ENCODE measurements around the gene PILRA. TPM values are rescaled to one million over a fixed set of nuclear protein-coding genes. Genes with fewer than 3 reads are reported as not detected.
"Not testable (repeated sequence)": the region's sequence is repeated elsewhere in the genome, so short reads cannot be mapped to it uniquely, and the experiment has no call there.

The PILRA gene
- total RNA-seq, 1 donor from 2014 or later, result 21.6 TPM

GRCh38 chr7:100434297-100435144 lies 61.2 kb downstream of the PILRA start:
- DNase-seq (ENCODE audit: low spot score), result no peak

- DNase-seq (ENCODE audit: low spot score), result peak; percentile 66
These were observed 62.4 kb downstream of the PILRA start for GRCh38 chr7:100435401-100436304.

GRCh38 chr7:100437150-100438100 lies 64.1 kb downstream of the PILRA start:
- no peak for DNase-seq (ENCODE audit: low spot score)

- DNase-seq (ENCODE audit: low spot score), result no peak
These were observed 64.9 kb downstream of the PILRA start for GRCh38 chr7:100438172-100438571.

- not testable (repeated sequence) for DNase-seq (ENCODE audit: low spot score)
These were observed 65.4 kb downstream of the PILRA start for GRCh38 chr7:100438731-100439130.

GRCh38 chr7:100439244-100439643 lies 66.0 kb downstream of the PILRA start:
- not testable (repeated sequence) for DNase-seq (ENCODE audit: low spot score)

- no peak for DNase-seq (ENCODE audit: low spot score)
These were observed 68.6 kb downstream of the PILRA start for GRCh38 chr7:100441641-100442535.

GRCh38 chr7:100443096-100443840 lies 70.0 kb downstream of the PILRA start:
- DNase-seq (ENCODE audit: low spot score), result no peak

GRCh38 chr7:100444311-100445278 lies 71.3 kb downstream of the PILRA start:
- no peak for DNase-seq (ENCODE audit: low spot score)

GRCh38 chr7:100446040-100446439 lies 72.8 kb downstream of the PILRA start:
- DNase-seq (ENCODE audit: low spot score), result no peak

GRCh38 chr7:100447363-100447762 lies 74.1 kb downstream of the PILRA start:
- DNase-seq (ENCODE audit: low spot score), result not testable (repeated sequence)

- DNase-seq (ENCODE audit: low spot score), result no peak
These were observed 76.0 kb downstream of the PILRA start for GRCh38 chr7:100449190-100449795.

Other genes with a start within 250 kb of the PILRA start
- 1.5 TPM for gene MBLAC1, start 246.5 kb upstream of the PILRA start, total RNA-seq
- 108 TPM for gene LAMTOR4, start 224.6 kb upstream of the PILRA start, total RNA-seq
- gene TRAPPC14, start 214.8 kb upstream of the PILRA start, total RNA-seq, result 35.5 TPM
- gene GAL3ST4, start 204.9 kb upstream of the PILRA start, total RNA-seq, result 7.1 TPM
- 5.1 TPM for gene GPC2, start 196.1 kb upstream of the PILRA start, total RNA-seq
- 1.9 TPM for gene STAG3, start 195.6 kb upstream of the PILRA start, total RNA-seq
- 1.1 TPM for gene PVRIG, start 153.5 kb upstream of the PILRA start, total RNA-seq
- gene SPDYE3, start 65.8 kb upstream of the PILRA start, total RNA-seq, result not detected
- 94.1 TPM for gene PILRB, start 15.4 kb upstream of the PILRA start, total RNA-seq
- gene ZCWPW1, start 55.2 kb downstream of the PILRA start, total RNA-seq, result 4.3 TPM
- 33.7 TPM for gene MEPCE, start 56.3 kb downstream of the PILRA start, total RNA-seq
- 32.4 TPM for gene PPP1R35, start 63.0 kb downstream of the PILRA start, total RNA-seq
- not detected for gene SPACDR, start 90.8 kb downstream of the PILRA start, total RNA-seq
- 42.9 TPM for gene TSC22D4, start 105.7 kb downstream of the PILRA start, total RNA-seq
- gene NYAP1, start 110.4 kb downstream of the PILRA start, total RNA-seq, result 0.68 TPM
- 28.0 TPM for gene AGFG2, start 165.7 kb downstream of the PILRA start, total RNA-seq
- gene SAP25, start 200.4 kb downstream of the PILRA start, total RNA-seq, result 2.8 TPM
- 52.4 TPM for gene LRCH4, start 212.6 kb downstream of the PILRA start, total RNA-seq
- 0.29 TPM for gene FBXO24, start 212.8 kb downstream of the PILRA start, total RNA-seq
- gene PCOLCE, start 228.9 kb downstream of the PILRA start, total RNA-seq, result 76.4 TPM
- 18.0 TPM for gene MOSPD3, start 239.1 kb downstream of the PILRA start, total RNA-seq